Brain microvascular endothelial cell (primary cell): Measurements from ENCODE around the gene MYH7B.

ENCODE experiments used
- DNase-seq: peaks from one replicate; pipeline ENCODE4 v3.0.0-alpha.2; 2020
- H3K27ac ChIP-seq: fragments of 250-450 bp; sonication (Bioruptor Pico); 2 replicates; pipeline ENCODE4 v1.5.1; 2020; ENCODE audit warnings: mild to moderate bottlenecking, moderate library complexity
- H3K27me3 ChIP-seq: fragments of 250-450 bp; sonication (Bioruptor Pico); replicated peaks from 2 replicates; pipeline ENCODE4 v1.5.1; 2020; ENCODE audit warnings: mild to moderate bottlenecking
- H3K36me3 ChIP-seq: fragments of 250-450 bp; sonication (Bioruptor Pico); replicated peaks from 2 replicates; pipeline ENCODE4 v1.5.1; 2020; ENCODE audit warnings: mild to moderate bottlenecking
- H3K4me3 ChIP-seq: 2 replicates; pipeline ENCODE4 v1.5.1; 2011; ENCODE audit warnings: low read depth, mild to moderate bottlenecking, control low read depth, low read length, moderate library complexity
- in situ Hi-C: cut with HindIII; loops from 2 replicates; pipeline ENCODE4 v1.10.0; 2017; ENCODE audit warnings: low sequenced_read_pairs, low pct_ligation_motif_present
- TF ChIP-seq, protein P1 (sequence below): IDR thresholded peaks from 2 replicates; pipeline ENCODE4 v1.5.1; 2011; ENCODE audit warnings: low read depth, mild to moderate bottlenecking, moderate library complexity, low read length, control low read depth, inconsistent platforms; ENCODE audit errors: missing control alignments

The MYH7B gene

DNA sequence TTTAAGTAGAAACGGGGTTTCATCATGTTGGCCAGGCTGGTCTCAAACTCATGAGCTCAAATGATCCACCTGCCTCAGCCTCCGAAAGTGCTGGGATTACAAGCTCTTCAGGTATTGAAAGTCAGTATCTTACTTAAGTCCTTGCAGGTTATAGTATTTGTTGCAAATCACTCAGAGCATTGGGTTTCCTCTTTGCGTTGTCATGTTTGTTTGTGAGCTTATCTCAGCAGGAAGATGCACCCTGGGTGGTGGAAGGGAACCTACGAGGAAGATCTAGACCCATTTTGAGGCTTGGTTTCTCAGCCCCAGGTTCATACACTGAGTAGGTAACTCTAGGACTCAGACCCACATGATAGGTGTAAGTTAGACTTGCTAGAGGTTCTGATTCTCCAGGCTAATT is 18.6 kb downstream of the MYH7B start:
- in situ Hi-C loops, result no loop called here
- no peak overlapping the region for H3K27ac ChIP-seq
- H3K36me3 ChIP-seq, result no peaks in the 10 kb centered on the region
- H3K27me3 ChIP-seq, result no peaks in the 10 kb centered on the region
- no peak for DNase-seq
- no peak overlapping the region for H3K4me3 ChIP-seq
- TF ChIP-seq, protein P1, sequence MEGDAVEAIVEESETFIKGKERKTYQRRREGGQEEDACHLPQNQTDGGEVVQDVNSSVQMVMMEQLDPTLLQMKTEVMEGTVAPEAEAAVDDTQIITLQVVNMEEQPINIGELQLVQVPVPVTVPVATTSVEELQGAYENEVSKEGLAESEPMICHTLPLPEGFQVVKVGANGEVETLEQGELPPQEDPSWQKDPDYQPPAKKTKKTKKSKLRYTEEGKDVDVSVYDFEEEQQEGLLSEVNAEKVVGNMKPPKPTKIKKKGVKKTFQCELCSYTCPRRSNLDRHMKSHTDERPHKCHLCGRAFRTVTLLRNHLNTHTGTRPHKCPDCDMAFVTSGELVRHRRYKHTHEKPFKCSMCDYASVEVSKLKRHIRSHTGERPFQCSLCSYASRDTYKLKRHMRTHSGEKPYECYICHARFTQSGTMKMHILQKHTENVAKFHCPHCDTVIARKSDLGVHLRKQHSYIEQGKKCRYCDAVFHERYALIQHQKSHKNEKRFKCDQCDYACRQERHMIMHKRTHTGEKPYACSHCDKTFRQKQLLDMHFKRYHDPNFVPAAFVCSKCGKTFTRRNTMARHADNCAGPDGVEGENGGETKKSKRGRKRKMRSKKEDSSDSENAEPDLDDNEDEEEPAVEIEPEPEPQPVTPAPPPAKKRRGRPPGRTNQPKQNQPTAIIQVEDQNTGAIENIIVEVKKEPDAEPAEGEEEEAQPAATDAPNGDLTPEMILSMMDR, result no peak

- no peaks in the 10 kb centered on the region for H3K27me3 ChIP-seq
- H3K4me3 ChIP-seq, result no peak overlapping the region
- H3K36me3 ChIP-seq, result no peaks in the 10 kb centered on the region
- in situ Hi-C loops, result no loop called here
- H3K27ac ChIP-seq, result no peak overlapping the region
- TF ChIP-seq, protein P1, result no peak
- DNase-seq, result no peak
These were observed 20.6 kb downstream of the MYH7B start for GRCh38 chr20:34976286-34976685.

GRCh38 chr20:34977365-34978091 is 21.9 kb downstream of the MYH7B start:
- TF ChIP-seq, protein P1, result no peak

GRCh38 chr20:34978092-34978744 is 22.6 kb downstream of the MYH7B start:
- DNase-seq, result no peak
- H3K4me3 ChIP-seq, result no peak overlapping the region
- no peak overlapping the region for H3K27ac ChIP-seq
- no peaks in the 10 kb centered on the region for H3K36me3 ChIP-seq
- H3K27me3 ChIP-seq, result no peaks in the 10 kb centered on the region
- in situ Hi-C loops, result no loop called here
- TF ChIP-seq, protein P1, result no peak

More at GRCh38 chr20:34977365-34978091, 21.9 kb downstream of the MYH7B start:
- no peak for DNase-seq
- in situ Hi-C loops, result no loop called here
- Histone ChIP-seq H3K27ac (no peak overlapping the region), H3K36me3 (no peaks in the 10 kb centered on the region), H3K4me3 (no peak overlapping the region), H3K27me3 (no peaks in the 10 kb centered on the region)

DNA sequence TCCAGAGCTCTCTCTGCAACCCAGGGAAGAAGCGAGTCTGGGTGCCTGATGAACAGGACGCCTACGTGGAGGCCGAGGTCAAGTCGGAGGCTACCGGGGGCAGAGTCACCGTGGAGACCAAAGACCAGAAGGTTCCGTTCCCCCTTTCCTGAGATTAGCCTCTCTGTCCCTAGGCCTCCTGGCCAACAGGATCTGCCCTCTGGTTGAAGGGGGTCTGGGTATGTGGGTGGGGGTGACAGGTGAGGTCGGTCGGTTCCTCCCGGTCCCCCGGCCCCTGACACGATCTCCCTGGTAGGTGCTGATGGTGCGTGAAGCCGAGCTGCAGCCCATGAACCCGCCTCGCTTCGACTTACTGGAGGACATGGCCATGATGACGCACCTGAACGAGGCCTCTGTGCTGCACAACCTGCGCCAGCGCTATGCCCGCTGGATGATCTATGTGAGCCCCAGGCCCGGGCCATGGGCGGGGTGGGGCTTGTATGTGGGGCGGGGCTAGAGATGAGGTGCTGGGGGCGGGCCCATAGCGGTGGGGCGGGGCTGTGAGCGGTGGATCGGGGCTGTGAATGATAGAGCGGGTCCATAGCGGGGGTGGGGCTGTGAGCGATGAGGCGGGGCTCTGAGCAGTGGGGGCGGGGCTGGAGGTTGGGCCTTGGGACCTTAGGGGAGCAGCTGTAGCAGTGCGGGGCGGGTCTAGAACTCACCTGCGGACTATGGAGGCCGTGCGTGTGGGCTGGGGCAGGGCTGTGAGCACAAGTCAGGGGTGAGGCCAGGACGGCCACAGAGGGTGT is 23.9 kb downstream of the MYH7B start:
- in situ Hi-C loops, result no loop called here
- DNase-seq, result no peak
- H3K36me3 ChIP-seq, result no peaks in the 10 kb centered on the region

More for the DNA sequence above, 23.9 kb downstream of the MYH7B start:
- Histone ChIP-seq H3K27me3 (peaks cover 5% of the 10 kb centered on the region), H3K4me3 (no peak overlapping the region), H3K27ac (no peak overlapping the region)
- TF ChIP-seq, protein P1, result no peak
